IMR-90 (cell line): ENCODE measurements around the gene SORL1.

Experiments
- BHLHE40 ChIP-seq: fragments of 150-350 bp; IDR thresholded peaks from 2 replicates; pipeline ENCODE4 v1.6.1; 2016; ENCODE audit warnings: mild to moderate bottlenecking, low read depth, low read length
- CEBPB ChIP-seq: IDR thresholded peaks from 2 replicates; pipeline ENCODE4 v1.6.1; 2012; ENCODE audit warnings: low read depth, low read length, improper control_type of control experiment
- CHD1 ChIP-seq: IDR thresholded peaks from 2 replicates; pipeline ENCODE4 v1.6.1; 2012; ENCODE audit warnings: low read depth, low read length, improper control_type of control experiment
- CTCF ChIP-seq: conservative IDR thresholded peaks from 2 replicates; pipeline ENCODE4 v1.5.1; 2012; ENCODE audit warnings: mild to moderate bottlenecking, low read depth, low read length, improper control_type of control experiment
- FOS ChIP-seq: fragments of 150-350 bp; IDR thresholded peaks from 2 replicates; pipeline ENCODE4 v1.6.1; 2016; ENCODE audit warnings: low read depth, low read length
- MAFK ChIP-seq: IDR thresholded peaks from 2 replicates; pipeline ENCODE4 v1.6.1; 2012; ENCODE audit warnings: low read depth, low read length, improper control_type of control experiment
- MAZ ChIP-seq: IDR thresholded peaks from 2 replicates; pipeline ENCODE4 v1.6.1; 2012; ENCODE audit warnings: low read depth, mild to moderate bottlenecking, low read length, improper control_type of control experiment, moderate library complexity, borderline replicate concordance
- MXI1 ChIP-seq: IDR thresholded peaks from 2 replicates; pipeline ENCODE4 v1.6.1; 2012; ENCODE audit warnings: low read depth, mild to moderate bottlenecking, low read length, moderate library complexity, borderline replicate concordance
- POLR2A ChIP-seq: IDR thresholded peaks from 2 replicates; pipeline ENCODE4 v1.6.1; 2012; ENCODE audit warnings: mild to moderate bottlenecking, low read depth, low read length
- RAD21 ChIP-seq: IDR thresholded peaks from 2 replicates; pipeline ENCODE4 v1.6.1; 2012; ENCODE audit warnings: low read length, improper control_type of control experiment
- RCOR1 ChIP-seq: IDR thresholded peaks from 2 replicates; pipeline ENCODE4 v1.6.1; 2012; ENCODE audit warnings: mild to moderate bottlenecking, low read length, improper control_type of control experiment; ENCODE audit not compliant: insufficient replicate concordance
- RFX5 ChIP-seq: IDR thresholded peaks from 2 replicates; pipeline ENCODE4 v1.8.0; 2012; ENCODE audit warnings: low read depth, mild to moderate bottlenecking, low read length, moderate library complexity
- SMC3 ChIP-seq: fragments of 150-350 bp; IDR thresholded peaks from 2 replicates; pipeline ENCODE4 v1.6.1; 2016; ENCODE audit warnings: low read depth, mild to moderate bottlenecking, antibody characterized with exemption, low read length, moderate library complexity
- USF2 ChIP-seq: fragments of 150-350 bp; IDR thresholded peaks from 2 replicates; pipeline ENCODE4 v1.6.1; 2017; ENCODE audit warnings: mild to moderate bottlenecking, antibody characterized with exemption, low read length, low read depth

DNA sequence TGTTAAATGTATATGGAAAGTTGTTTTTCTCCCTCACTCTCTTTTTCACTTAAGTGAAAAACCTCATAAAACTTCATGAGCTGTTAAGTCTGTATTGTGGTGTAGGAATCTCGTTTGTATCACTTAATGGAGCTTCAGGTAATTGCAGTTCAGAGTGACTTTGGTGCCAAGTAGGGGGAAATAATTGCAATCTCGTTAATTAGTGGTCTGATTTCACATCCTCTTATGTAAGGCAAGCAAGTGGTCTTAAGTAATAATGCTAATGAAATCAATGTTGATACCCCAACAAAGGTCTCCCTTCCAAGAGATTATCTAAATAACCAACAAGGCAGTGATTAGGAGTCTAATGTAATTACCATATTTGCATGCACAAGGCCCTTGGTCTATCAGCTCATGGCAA, 174.9 kb downstream of the SORL1 start:
- TF ChIP-seq CTCF (no peak), POLR2A (no peak), MAZ (no peak), RCOR1 (no peak), BHLHE40 (no peak), USF2 (no peak), RFX5 (no peak), CEBPB (no peak), RAD21 (no peak), CHD1 (no peak), MAFK (no peak), FOS (no peak), SMC3 (no peak), MXI1 (no peak)
